Transverse colon (tissue), 4 donors: ENCODE measurements around the gene SSBP2. TPM values are rescaled to one million over a fixed set of nuclear protein-coding genes. Genes with fewer than 3 reads are reported as not detected.
"Not testable (repeated sequence)": the region's sequence is repeated elsewhere in the genome, so short reads cannot be mapped to it uniquely, and the experiment has no call there.

Experiments
- DNase-seq: peaks from one replicate; pipeline ENCODE4 v3.0.0-alpha.2; 2019
- H3K27ac ChIP-seq, 4 donors: fragments of 200-600 bp; sonication (generic); 2 replicates each; pipeline ENCODE4 v1.5.1; 2016 to 2018; ENCODE audit warnings: inconsistent platforms in 4 of 4
- H3K27me3 ChIP-seq: fragments of 200-600 bp; sonication (generic); 2 replicates; pipeline ENCODE4 v1.5.1; 2017; ENCODE audit warnings: inconsistent platforms
- H3K36me3 ChIP-seq, 4 donors: fragments of 200-600 bp; sonication (generic); 2 replicates each; pipeline ENCODE4 v1.5.1; 2017 to 2019; ENCODE audit warnings: inconsistent platforms in 4 of 4
- H3K4me1 ChIP-seq, 4 donors: fragments of 200-600 bp; sonication (generic); 2 replicates each; pipeline ENCODE4 v1.5.1; 2017 to 2020; ENCODE audit warnings: inconsistent platforms in 4 of 4
- H3K4me3 ChIP-seq, 4 donors: fragments of 200-600 bp; sonication (generic); 1 replicate in 1 of 4; 2 replicates in 3 of 4; pipeline versions ENCODE4 v1.5.1 to v1.6.1; 2017 to 2019; ENCODE audit warnings: inconsistent platforms in 4 of 4
- H3K9me3 ChIP-seq, 2 donors: fragments of 200-600 bp; sonication (generic); 2 replicates each; pipeline ENCODE4 v1.5.1; 2017 to 2019; ENCODE audit warnings: inconsistent platforms in 2 of 2
- CTCF ChIP-seq, 5 experiments: fragments of 200-600 bp in 3 of 5; fragments of 450-650 bp in 2 of 5; sonication (generic) in 3 of 5; IDR thresholded peaks; 1 replicate in 2 of 5; 2 replicates in 3 of 5; pipeline ENCODE4 v1.5.1; 2016 to 2017; ENCODE audit warnings: antibody characterized with exemption in 5 of 5, inconsistent platforms in 3 of 5, mild to moderate bottlenecking in 2 of 5, moderate library complexity in 1 of 5
- EP300 ChIP-seq: sonication (generic); formaldehyde crosslinking; IDR thresholded peaks from one replicate; pipeline ENCODE4 v1.6.1; 2017; ENCODE audit warnings: antibody characterized with exemption, low read depth
- POLR2A ChIP-seq: fragments of 450-650 bp; IDR thresholded peaks from one replicate; pipeline ENCODE4 v1.6.1; 2016; ENCODE audit warnings: antibody characterized with exemption, mild to moderate bottlenecking, moderate library complexity
- POLR2AphosphoS5 ChIP-seq, 3 donors: sonication (generic); formaldehyde crosslinking; IDR thresholded peaks; one replicate each; pipeline ENCODE4 v1.6.1; 2016; ENCODE audit warnings: antibody characterized with exemption in 3 of 3
- WGBS, 2 donors: methylation state at CpG; one replicate each; pipeline ENCODE4 v1.1.5; 2018; ENCODE audit warnings: low coverage in 1 of 2; 5-methylcytosine and 5-hydroxymethylcytosine counted together
- in situ Hi-C, 4 donors: fragments of 200-750 bp; cut with MboI; loops; one replicate each; pipeline versions ENCODE4 v1.15.0 to v1.15.1; 2017; ENCODE audit warnings: low sequenced_read_pairs in 3 of 4, low pct_ligation_motif_present in 1 of 4, low pct_unique_long_range_greater_than_20kb in 1 of 4
- intact Hi-C: fragments of 100-400 bp; cut with DNase I; formaldehyde crosslinking; loops from one replicate; pipeline ENCODE4 v1.15.1; 2023; ENCODE audit warnings: low total_unique reads
- total RNA-seq, 4 donors: library from RNA; depleted of rRNA; stranded (reverse); fragments of >200 nt; gene quantifications; one replicate each; pipeline ENCODE4 v1.1.0, GENCODE V29; 2016

Gene SSBP2
- total RNA-seq, 4 donors from 2014 or later = 22.8 to 50.4 (median 34.4) TPM

- Histone ChIP-seq H3K27me3 (no peaks in the 10 kb centered on the region), H3K36me3 (no peaks in the 10 kb centered on the region), H3K9me3 (no peaks in the 10 kb centered on the region), H3K27ac (no peak overlapping the region), H3K4me1 (no peaks in the 10 kb centered on the region), H3K4me3 (no peak overlapping the region)
- in situ Hi-C loops = no loop called here
- intact Hi-C loops = no loop called here
- DNase-seq = no peak
- WGBS, 2 donors = 93 to 96% methylated on average over 2 of the region's 2 CpGs
- TF ChIP-seq POLR2A = no peak
- no peak for TF ChIP-seq EP300
- no peak for TF ChIP-seq CTCF (IDR thresholded peaks at IDR 0.05)
- no peak for TF ChIP-seq POLR2AphosphoS5 (IDR thresholded peaks at IDR 0.05)
Observed at GRCh38 chr5:81482595-81482994, 268.3 kb downstream of the SSBP2 start.

- peaks cover 0 to 12% (median 1%) of the 10 kb centered on the region in 4 donors for H3K36me3 ChIP-seq
- H3K4me1 ChIP-seq, H3K27me3 ChIP-seq, in situ Hi-C loops, H3K9me3 ChIP-seq, H3K27ac ChIP-seq, DNase-seq, H3K4me3 ChIP-seq, intact Hi-C loops: not testable (repeated sequence)
- 98 to 100% methylated on average over 1 to 3 of the region's 3 CpGs for WGBS, 2 donors
Observed at GRCh38 chr5:81473395-81473794, 277.5 kb downstream of the SSBP2 start.

GRCh38 chr5:81469676-81470075, 281.2 kb downstream of the SSBP2 start:
- no peak overlapping the region for H3K27ac ChIP-seq
- intact Hi-C loops (no loop called here), in situ Hi-C loops (no loop called here)
- H3K9me3 ChIP-seq = no peaks in the 10 kb centered on the region
- H3K27me3 ChIP-seq = no peaks in the 10 kb centered on the region
- no peak for DNase-seq
- peaks cover 0 to 16% (median 1%) of the 10 kb centered on the region in 4 donors for H3K36me3 ChIP-seq
- peaks cover 0 to under 1% (median 0%) of the 10 kb centered on the region in 4 donors for H3K4me1 ChIP-seq
- no peak overlapping the region for H3K4me3 ChIP-seq
- TF ChIP-seq POLR2A (no peak), CTCF (IDR thresholded peaks at IDR 0.05) (no peak), POLR2AphosphoS5 (IDR thresholded peaks at IDR 0.05) (no peak), EP300 (no peak)

- in situ Hi-C loops = no loop called here
- WGBS, 2 donors = 71 to 83% methylated on average over 2 of the region's 2 CpGs
Observed at GRCh38 chr5:81450940-81451339, 300.0 kb downstream of the SSBP2 start.

More at GRCh38 chr5:81450940-81451339, 300.0 kb downstream of the SSBP2 start:
- no peaks in the 10 kb centered on the region for H3K9me3 ChIP-seq
- no peak for DNase-seq
- no peaks in the 10 kb centered on the region for H3K4me1 ChIP-seq
- TF ChIP-seq EP300 (no peak), POLR2A (no peak), CTCF (IDR thresholded peaks at IDR 0.05) (no peak), POLR2AphosphoS5 (IDR thresholded peaks at IDR 0.05) (no peak)
- no peak overlapping the region for H3K4me3 ChIP-seq
- no peaks in the 10 kb centered on the region for H3K27me3 ChIP-seq
- intact Hi-C loops = no loop called here
- no peaks in the 10 kb centered on the region for H3K36me3 ChIP-seq
- H3K27ac ChIP-seq = no peak overlapping the region
